Sigmoid colon (tissue), 4 donors: ENCODE measurements around the gene SPI1.

Source experiments
- CTCF ChIP-seq, 4 experiments: fragments of 450-650 bp in 3 of 4; fragments of 200-600 bp in 1 of 4; IDR thresholded peaks; one replicate each; pipeline ENCODE4 v1.5.1; 2016 to 2019; ENCODE audit warnings: antibody characterized with exemption in 4 of 4, mild to moderate bottlenecking in 3 of 4, moderate library complexity in 2 of 4
- EP300 ChIP-seq, 4 donors: sonication (generic); formaldehyde crosslinking; IDR thresholded peaks; one replicate each; pipeline ENCODE4 v1.6.1; 2017; ENCODE audit warnings: antibody characterized with exemption in 4 of 4
- POLR2A ChIP-seq, 2 donors: fragments of 450-650 bp; IDR thresholded peaks; one replicate each; pipeline ENCODE4 v1.6.1; 2016; ENCODE audit warnings: antibody characterized with exemption in 2 of 2, mild to moderate bottlenecking in 2 of 2, moderate library complexity in 2 of 2
- POLR2AphosphoS5 ChIP-seq, 4 donors: sonication (generic); formaldehyde crosslinking; IDR thresholded peaks; one replicate each; pipeline ENCODE4 v1.6.1; 2017; ENCODE audit warnings: antibody characterized with exemption in 4 of 4

GRCh38 chr11:47327949-47328348, 50.4 kb downstream of the SPI1 start:
- TF ChIP-seq POLR2AphosphoS5 (IDR thresholded peaks at IDR 0.05) (no peak), CTCF (IDR thresholded peaks at IDR 0.05) (no peak), EP300 (IDR thresholded peaks at IDR 0.05) (no peak), POLR2A (IDR thresholded peaks at IDR 0.05) (no peak)
